ENCODE measurements around the gene SETDB1. TPM values are rescaled to one million over a fixed set of nuclear protein-coding genes. Genes with fewer than 3 reads are reported as not detected.

Gene SETDB1
- total RNA-seq, 4 donors from 2014 or later, result 25.0 to 61.9 (median 38.5) TPM

DNA sequence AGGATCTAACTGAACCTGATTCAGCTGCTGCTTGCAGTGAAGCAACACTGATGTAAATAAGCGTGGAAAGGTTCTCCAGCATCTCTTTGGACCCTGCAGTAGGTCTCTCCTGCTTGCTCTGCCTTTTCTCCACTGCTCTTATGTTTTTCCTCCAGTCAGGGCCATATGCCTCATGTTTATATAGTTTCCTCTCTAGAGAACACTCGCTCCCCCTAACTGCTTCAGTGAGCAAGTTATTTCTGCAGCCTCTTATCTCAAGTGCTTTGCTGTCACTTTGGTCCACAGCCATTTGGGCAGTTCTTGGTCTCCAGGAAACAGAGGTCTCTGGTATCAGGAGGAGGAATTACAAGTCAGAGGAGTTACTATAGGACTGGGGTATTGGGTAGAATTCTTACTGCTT, 87.4 kb downstream of the SETDB1 start:
- Histone ChIP-seq H3K4me3 (no peak overlapping the region), H3K9me3 (no peaks in the 10 kb centered on the region), H3K27me3 (no peaks in the 10 kb centered on the region), H3K36me3 (peaks cover 9% of the 10 kb centered on the region), H3K4me1 (peaks cover 12% of the 10 kb centered on the region), H3K27ac (no peak overlapping the region)
- no peak for DNase-seq (ENCODE audit: low spot score in 2 of 2)
- 78% methylated on average over 2 of the region's 2 CpGs for WGBS
- TF ChIP-seq, protein P1, sequence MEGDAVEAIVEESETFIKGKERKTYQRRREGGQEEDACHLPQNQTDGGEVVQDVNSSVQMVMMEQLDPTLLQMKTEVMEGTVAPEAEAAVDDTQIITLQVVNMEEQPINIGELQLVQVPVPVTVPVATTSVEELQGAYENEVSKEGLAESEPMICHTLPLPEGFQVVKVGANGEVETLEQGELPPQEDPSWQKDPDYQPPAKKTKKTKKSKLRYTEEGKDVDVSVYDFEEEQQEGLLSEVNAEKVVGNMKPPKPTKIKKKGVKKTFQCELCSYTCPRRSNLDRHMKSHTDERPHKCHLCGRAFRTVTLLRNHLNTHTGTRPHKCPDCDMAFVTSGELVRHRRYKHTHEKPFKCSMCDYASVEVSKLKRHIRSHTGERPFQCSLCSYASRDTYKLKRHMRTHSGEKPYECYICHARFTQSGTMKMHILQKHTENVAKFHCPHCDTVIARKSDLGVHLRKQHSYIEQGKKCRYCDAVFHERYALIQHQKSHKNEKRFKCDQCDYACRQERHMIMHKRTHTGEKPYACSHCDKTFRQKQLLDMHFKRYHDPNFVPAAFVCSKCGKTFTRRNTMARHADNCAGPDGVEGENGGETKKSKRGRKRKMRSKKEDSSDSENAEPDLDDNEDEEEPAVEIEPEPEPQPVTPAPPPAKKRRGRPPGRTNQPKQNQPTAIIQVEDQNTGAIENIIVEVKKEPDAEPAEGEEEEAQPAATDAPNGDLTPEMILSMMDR (IDR thresholded peaks at IDR 0.05), result no peak
- TF ChIP-seq POLR2A (IDR thresholded peaks at IDR 0.05) (no peak), POLR2AphosphoS5 (IDR thresholded peaks at IDR 0.05) (no peak), EP300 (IDR thresholded peaks at IDR 0.05) (no peak)

Other genes with a start within 250 kb of the SETDB1 start
- 10 to 100 TPM; 18.4 to 36.6 (median 25.7) TPM for gene GOLPH3L, start 229.2 kb upstream of the SETDB1 start, total RNA-seq
- gene HORMAD1, start 205.5 kb upstream of the SETDB1 start, total RNA-seq, result 10 to 100 TPM in 1 of 4 donors, 1 to 10 TPM in 2, not detected in 1; 6.7 to 11.3 (median 8.4) TPM
- gene CTSS, start 160.6 kb upstream of the SETDB1 start, total RNA-seq, result 10 to 100 TPM in 3 of 4 donors, 1 to 10 TPM in 1; 6.7 to 21.7 (median 15.5) TPM
- gene CTSK, start 118.1 kb upstream of the SETDB1 start, total RNA-seq, result 10 to 100 TPM; 46.3 to 98.0 (median 64.2) TPM
- 10 to 100 TPM; 32.7 to 79.0 (median 41.7) TPM for gene ARNT, start 49.8 kb upstream of the SETDB1 start, total RNA-seq
- gene CTXND2, start 39.2 kb upstream of the SETDB1 start, total RNA-seq, result not detected
- gene CERS2, start 48.5 kb downstream of the SETDB1 start, total RNA-seq, result 10 to 100 TPM; 46.5 to 57.9 (median 51.4) TPM
- 10 to 100 TPM; 17.6 to 67.5 (median 45.8) TPM for gene ANXA9, start 55.9 kb downstream of the SETDB1 start, total RNA-seq
- gene MINDY1, start 80.5 kb downstream of the SETDB1 start, total RNA-seq, result 10 to 100 TPM; 31.7 to 59.1 (median 35.8) TPM
- gene PRUNE1, start 82.1 kb downstream of the SETDB1 start, total RNA-seq, result 10 to 100 TPM; 16.5 to 24.2 (median 20.4) TPM
- gene BNIPL, start 110.2 kb downstream of the SETDB1 start, total RNA-seq, result 100 to 1,000 TPM; 196 to 492 (median 251) TPM
- gene C1orf56, start 121.4 kb downstream of the SETDB1 start, total RNA-seq, result 1 to 10 TPM; 2.7 to 4.7 (median 3.9) TPM
- gene CDC42SE1, start 133.3 kb downstream of the SETDB1 start, total RNA-seq, result 100 to 1,000 TPM; 109 to 122 (median 115) TPM
- 1 to 10 TPM in 3 of 4 donors, under 1 TPM in 1; 0.24 to 1.5 (median 1.2) TPM for gene MLLT11, start 134.0 kb downstream of the SETDB1 start, total RNA-seq
- gene GABPB2, start 144.4 kb downstream of the SETDB1 start, total RNA-seq, result 10 to 100 TPM; 16.2 to 20.6 (median 18.1) TPM
- gene SEMA6C, start 220.3 kb downstream of the SETDB1 start, total RNA-seq, result 10 to 100 TPM in 3 of 4 donors, 1 to 10 TPM in 1; 5.5 to 19.0 (median 14.9) TPM
- gene TNFAIP8L2, start 230.3 kb downstream of the SETDB1 start, total RNA-seq, result 1 to 10 TPM; 1.0 to 2.5 (median 1.5) TPM
- 10 to 100 TPM in 3 of 4 donors, 1 to 10 TPM in 1; 8.4 to 15.2 (median 12.5) TPM for gene LYSMD1, start 239.5 kb downstream of the SETDB1 start, total RNA-seq
- 10 to 100 TPM; 29.6 to 40.6 (median 35.4) TPM for gene SCNM1, start 239.8 kb downstream of the SETDB1 start, total RNA-seq
- not detected for gene TMOD4, start 249.6 kb downstream of the SETDB1 start, total RNA-seq